IPS DF 4.7 (cell line): ENCODE data around the gene FABP7.
"Not testable (repeated sequence)": the region's sequence is repeated elsewhere in the genome, so short reads cannot be mapped to it uniquely, and the experiment has no call there.

Source experiments
- DNase-seq: peaks from one replicate; pipeline ENCODE4 v3.0.0-alpha.2; 2013; ENCODE audit warnings: low spot score; ENCODE audit errors: extremely low read depth

The FABP7 gene

GRCh38 chr6:122779667-122780066 lies at the start of gene FABP7:
TSS of gene FABP7 (plus strand) at chr6:122779716. CDS start at chr6:122779795, 79 bp downstream.
- DNase-seq = no peak

- no peak for DNase-seq
Measured at GRCh38 chr6:122730334-122730733, 49.2 kb upstream of the FABP7 start.

- DNase-seq = no peak
Measured at GRCh38 chr6:122730775-122731386, 48.6 kb upstream of the FABP7 start.

- no peak for DNase-seq
Measured at GRCh38 chr6:122733259-122733658, 46.3 kb upstream of the FABP7 start.

GRCh38 chr6:122734529-122735395 lies 44.8 kb upstream of the FABP7 start:
- DNase-seq = no peak

GRCh38 chr6:122735582-122735981 lies 43.9 kb upstream of the FABP7 start:
- no peak for DNase-seq

- DNase-seq = no peak
Measured at GRCh38 chr6:122736163-122736562, 43.4 kb upstream of the FABP7 start.

- no peak for DNase-seq
Measured at GRCh38 chr6:122736616-122737015, 42.9 kb upstream of the FABP7 start.

GRCh38 chr6:122740091-122740490 lies 39.4 kb upstream of the FABP7 start:
- DNase-seq = no peak

GRCh38 chr6:122740936-122741335 lies 38.6 kb upstream of the FABP7 start:
- DNase-seq = no peak

GRCh38 chr6:122744247-122744646 lies 35.3 kb upstream of the FABP7 start:
- DNase-seq = not testable (repeated sequence)

- not testable (repeated sequence) for DNase-seq
Measured at GRCh38 chr6:122744856-122745255, 34.7 kb upstream of the FABP7 start.

GRCh38 chr6:122746688-122747087 lies 32.8 kb upstream of the FABP7 start:
- no peak for DNase-seq

GRCh38 chr6:122747573-122747972 lies 31.9 kb upstream of the FABP7 start:
- DNase-seq = no peak

- DNase-seq = not testable (repeated sequence)
Measured at GRCh38 chr6:122748945-122749344, 30.6 kb upstream of the FABP7 start.

GRCh38 chr6:122749451-122750050 lies 30.0 kb upstream of the FABP7 start:
- no peak for DNase-seq

- DNase-seq = no peak
Measured at GRCh38 chr6:122751326-122751725, 28.2 kb upstream of the FABP7 start.

GRCh38 chr6:122752459-122752858 lies 27.1 kb upstream of the FABP7 start:
- no peak for DNase-seq

- no peak for DNase-seq
Measured at GRCh38 chr6:122753000-122753687, 26.4 kb upstream of the FABP7 start.

GRCh38 chr6:122753688-122754056 lies 25.8 kb upstream of the FABP7 start:
- DNase-seq = no peak

GRCh38 chr6:122754191-122754731 lies 25.3 kb upstream of the FABP7 start:
- DNase-seq = no peak

- no peak for DNase-seq
Measured at GRCh38 chr6:122755901-122756300, 23.6 kb upstream of the FABP7 start.
